SHP77 treated with DMSO at 0.1 percent for 48 hours (cell line): ENCODE measurements around the gene DUSP15.
"Not testable (repeated sequence)": the region's sequence is repeated elsewhere in the genome, so short reads cannot be mapped to it uniquely, and the experiment has no call there.

ENCODE experiments used
- DNase-seq: peaks from one replicate; lab custom pipeline; 2025; lab: John Stamatoyannopoulos, UW

The DUSP15 gene

GRCh38 chr20:31822421-31823330 is 47.7 kb downstream of the DUSP15 start:
- DNase-seq, result peak; percentile 85

DNA sequence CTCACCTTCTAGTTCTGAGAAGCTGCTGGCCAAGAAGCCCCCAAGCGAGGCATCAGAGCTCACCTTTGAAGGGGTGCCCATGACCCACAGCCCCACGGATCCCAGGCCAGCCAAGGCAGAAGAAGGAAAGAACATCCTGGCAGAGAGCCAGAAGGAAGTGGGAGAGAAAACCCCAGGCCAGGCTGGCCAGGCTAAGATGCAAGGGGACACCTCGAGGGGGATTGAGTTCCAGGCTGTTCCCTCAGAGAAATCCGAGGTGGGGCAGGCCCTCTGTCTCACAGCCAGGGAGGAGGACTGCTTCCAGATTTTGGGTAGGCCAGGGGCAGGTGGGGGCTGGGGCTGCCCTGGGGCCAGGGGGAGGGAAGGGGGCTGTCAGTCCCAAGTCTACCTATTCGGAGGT is 48.9 kb downstream of the DUSP15 start:
- no peak for DNase-seq

DNA sequence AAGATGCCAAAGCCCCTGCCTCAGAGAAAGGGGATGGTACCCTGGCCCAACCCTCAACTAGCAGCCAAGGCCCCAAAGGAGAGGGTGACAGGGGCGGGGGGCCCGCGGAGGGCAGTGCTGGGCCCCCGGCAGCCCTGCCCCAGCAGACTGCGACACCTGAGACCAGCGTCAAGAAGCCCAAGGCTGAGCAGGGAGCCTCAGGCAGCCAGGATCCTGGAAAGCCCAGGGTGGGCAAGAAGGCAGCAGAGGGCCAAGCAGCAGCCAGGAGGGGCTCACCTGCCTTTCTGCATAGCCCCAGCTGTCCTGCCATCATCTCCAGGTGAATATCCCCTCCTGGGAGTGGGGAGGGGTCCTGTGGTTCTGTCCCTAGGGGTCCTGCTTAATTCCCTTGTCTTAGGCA is 50.1 kb downstream of the DUSP15 start:
- DNase-seq, result no peak

DNA sequence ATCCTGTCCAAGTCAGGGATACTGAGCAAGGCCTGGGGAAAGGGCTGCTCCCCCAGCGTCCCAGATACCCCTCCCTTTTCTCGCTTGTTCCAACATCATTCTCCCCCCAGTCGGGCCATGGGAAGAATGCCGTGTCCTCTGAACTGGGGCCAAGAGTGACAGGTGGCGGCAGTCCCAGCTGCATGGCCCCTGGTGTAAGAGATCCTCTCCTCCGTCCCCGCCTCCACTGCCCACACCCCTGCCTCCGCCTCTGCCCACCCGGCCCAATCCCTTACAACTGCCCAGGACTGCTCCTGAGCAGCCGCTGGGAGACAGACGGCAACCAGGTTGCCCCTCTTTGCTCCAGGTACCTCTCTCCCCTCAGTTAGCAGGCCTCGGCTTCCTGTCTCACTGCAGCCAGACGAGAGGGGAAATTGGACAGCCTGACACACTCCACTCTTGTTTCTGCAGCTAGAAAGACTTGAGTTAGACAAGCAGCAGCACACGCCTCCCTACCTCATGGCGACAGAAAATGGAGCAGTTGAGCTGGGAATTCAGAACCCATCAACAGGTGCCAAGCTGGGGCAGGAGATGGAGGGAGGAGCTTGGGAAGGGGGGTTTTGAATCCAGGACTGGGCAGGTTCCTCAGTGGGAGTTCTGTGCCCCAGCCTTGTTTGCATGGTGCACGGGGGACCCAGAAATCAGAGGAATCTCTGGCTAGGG is 51.1 kb downstream of the DUSP15 start, which contains the start of gene MYLK2:
MYLK2 (plus strand) TSS at position 274 of the 702 bp plus-strand sequence; CDS start at position 499, 225 bp downstream.
- DNase-seq, result peak; percentile 51

GRCh38 chr20:31818376-31818908 is 51.9 kb downstream of the DUSP15 start:
- no peak for DNase-seq

GRCh38 chr20:31817461-31817860 is 52.9 kb downstream of the DUSP15 start:
- DNase-seq, result no peak

DNA sequence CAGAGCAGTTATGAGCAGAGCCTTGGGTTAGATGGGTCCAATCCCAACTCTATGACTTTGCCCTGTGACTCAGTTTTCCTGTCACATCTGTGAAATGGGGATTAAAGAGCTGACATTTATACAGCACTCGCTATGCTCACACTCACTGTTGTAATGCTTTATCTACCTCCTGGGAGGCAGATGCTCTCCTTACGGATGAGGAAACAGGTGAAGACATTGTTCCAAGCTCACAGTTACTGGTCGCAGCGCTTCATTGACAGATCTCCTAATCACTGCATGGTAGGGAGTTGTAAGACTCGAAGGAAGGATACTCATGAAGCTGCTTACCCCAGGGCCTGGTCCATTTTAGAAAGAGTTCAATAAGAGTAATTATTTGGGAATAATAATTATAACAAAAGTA is 54.1 kb downstream of the DUSP15 start:
- DNase-seq, result no peak

GRCh38 chr20:31815408-31816188 is 54.7 kb downstream of the DUSP15 start:
- no peak for DNase-seq

- not testable (repeated sequence) for DNase-seq
Measured at GRCh38 chr20:31814142-31814541, 56.2 kb downstream of the DUSP15 start.

DNA sequence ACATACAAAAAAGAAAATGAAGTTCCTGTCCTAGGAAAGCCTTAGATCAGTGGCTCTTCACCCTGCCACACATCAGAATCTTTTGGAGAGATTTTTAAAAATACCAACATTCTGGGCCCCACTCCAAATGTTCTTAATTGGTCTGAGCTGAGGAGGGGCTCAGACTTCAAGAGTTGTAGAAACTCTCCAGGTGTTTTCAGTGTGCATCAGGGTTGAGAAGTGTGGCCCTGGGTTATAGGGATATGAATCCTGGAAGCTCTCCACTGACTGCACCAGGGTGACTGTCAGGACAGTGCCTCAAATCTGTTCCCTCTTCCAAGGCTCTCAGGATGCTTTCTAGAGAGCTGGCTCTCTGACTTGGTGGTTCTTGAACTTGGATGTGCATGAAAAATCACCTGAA is 56.7 kb downstream of the DUSP15 start:
- no peak for DNase-seq

DNA sequence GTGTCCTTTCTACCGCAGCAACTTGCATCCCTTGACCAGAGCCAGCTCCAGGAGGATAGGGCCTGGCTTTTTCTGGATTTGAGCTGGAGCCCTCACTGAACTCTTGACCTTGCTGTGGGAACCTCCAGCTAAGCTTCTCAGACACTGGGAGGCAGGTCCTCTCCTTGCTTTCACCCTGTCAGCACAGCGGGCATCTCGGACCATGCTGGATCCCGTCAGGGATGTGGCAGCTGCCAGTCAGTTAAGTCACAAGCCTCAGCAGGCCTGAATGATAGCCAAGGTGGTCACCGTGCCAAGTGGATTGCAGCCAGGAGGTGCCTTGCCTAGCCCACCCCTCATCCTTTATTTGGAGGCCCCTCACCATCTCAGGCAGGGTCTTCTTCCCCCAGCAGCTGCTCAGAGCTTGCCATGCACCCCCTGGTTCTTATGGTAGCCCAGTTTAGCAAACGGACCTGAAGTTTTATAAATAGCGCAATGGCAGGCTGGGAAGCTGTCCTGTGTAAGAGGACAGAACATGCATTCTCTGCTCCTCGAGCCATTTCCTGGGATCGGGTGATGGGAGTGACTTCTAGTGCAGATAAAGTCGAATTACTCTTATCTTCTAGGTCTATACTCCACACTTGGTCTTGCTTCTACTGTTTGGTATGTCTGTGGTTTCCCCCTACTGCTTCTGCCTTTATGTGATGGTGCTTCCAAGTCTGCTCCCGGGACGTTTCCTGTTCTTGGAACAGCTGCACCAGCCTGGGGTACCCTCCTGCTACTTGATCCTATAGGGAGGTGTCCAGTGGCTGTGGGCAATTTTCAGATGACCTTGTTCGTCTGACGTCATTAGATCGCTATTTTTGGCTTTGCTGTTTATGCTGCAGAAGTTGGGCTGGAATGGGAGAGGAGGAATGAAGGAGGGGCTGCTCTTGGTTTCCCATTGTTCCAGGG is 58.3 kb downstream of the DUSP15 start:
- peak; percentile 56 for DNase-seq

DNA sequence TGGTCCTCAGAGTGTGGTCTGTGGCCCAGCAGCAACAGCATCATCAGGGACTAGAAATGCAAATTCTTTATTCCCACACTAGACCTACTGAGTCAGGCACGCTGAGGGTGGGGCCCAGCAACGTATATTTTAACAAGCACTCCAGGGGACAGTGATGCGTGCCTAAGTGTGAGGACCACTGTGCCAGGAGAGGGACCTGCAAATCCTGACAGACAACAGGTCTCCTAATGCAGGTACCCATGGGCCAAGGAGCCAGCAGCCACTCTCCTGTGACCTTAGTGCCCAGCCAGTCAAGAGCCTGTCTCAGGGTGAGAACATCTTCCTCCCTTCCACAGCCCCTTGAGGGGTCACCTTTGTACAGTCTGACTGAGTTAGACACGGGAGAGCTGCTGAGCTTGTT is 59.1 kb downstream of the DUSP15 start:
- no peak for DNase-seq
